GM12878 (cell line): ENCODE measurements around the gene NPIPA5. TPM values are rescaled to one million over a fixed set of nuclear protein-coding genes. Genes with fewer than 3 reads are reported as not detected.
"Not testable (repeated sequence)": the region's sequence is repeated elsewhere in the genome, so short reads cannot be mapped to it uniquely, and the experiment has no call there.

Source experiments
- ATAC-seq: fragments of 200-7000 bp; cut with Tn5 transposase; 3 replicates; pipeline ENCODE4 v1.9.1; 2020; ENCODE audit warnings: mild to moderate bottlenecking, moderate library complexity
- Bru-seq: library from RNA; stranded (reverse); fragments of 400-500 nt; gene quantifications from one replicate; lab custom pipeline; 2021; lab: Mats Ljungman, UMichigan
- BruChase-seq, 2 experiments: library from RNA; stranded (reverse); fragments of 400-500 nt; gene quantifications; one replicate each; lab custom pipeline; 2021; lab: Mats Ljungman, UMichigan
- BruUV-seq: library from RNA; stranded (reverse); fragments of 400-500 nt; replicated peaks from 2 replicates; lab custom pipeline; 2021; lab: Mats Ljungman, UMichigan
- CTCF ChIA-PET: fragments of 300-600 bp; sonication (Branson Sonifier 250); formaldehyde crosslinking; extraction: SDS; loops from one replicate; lab custom pipeline; 2021; ENCODE audit warnings: inconsistent platforms; lab: Yijun Ruan, JAX
- POLR2A ChIA-PET: fragments of 350-600 bp; formaldehyde crosslinking; extraction: SDS; loops from one replicate; lab custom pipeline; 2021; ENCODE audit warnings: inconsistent platforms; lab: Charles Lee
- RAD21 ChIA-PET: fragments of 300-600 bp; sonication (Branson Sonifier 250); formaldehyde crosslinking; loops from one replicate; lab custom pipeline; 2023; ENCODE audit warnings: antibody characterized with exemption; ENCODE audit not compliant: unreplicated experiment; lab: Charles Lee
- SMC1A ChIA-PET: fragments of 300-600 bp; sonication (Branson Sonifier 250); formaldehyde crosslinking; loops from one replicate; lab custom pipeline; 2023; ENCODE audit not compliant: unreplicated experiment, uncharacterized antibody; lab: Charles Lee
- DNase-seq: peaks from one replicate; pipeline ENCODE4 v3.0.0-alpha.2; 2011; ENCODE audit warnings: low read depth, low spot score
- FAIRE-seq: peaks from 3 replicates; lab custom pipeline; 2011; peaks lifted over from hg19 to GRCh38; lab: Jason Lieb, UNC
- H2AFZ ChIP-seq: 2 replicates; pipeline ENCODE4 v1.6.0; 2011; ENCODE audit warnings: low read depth, low read length, control low read depth; ENCODE audit not compliant: control insufficient read depth
- H3K27ac ChIP-seq: 2 replicates; pipeline ENCODE4 v1.5.1; 2011; ENCODE audit warnings: control low read depth; ENCODE audit not compliant: control insufficient read depth, insufficient read depth
- H3K27me3 ChIP-seq, 2 experiments: replicated peaks in 1 of 2; 2 replicates each; pipeline versions ENCODE4 v1.6.0 to v1.6.1; 2011; ENCODE audit warnings: low read length in 1 of 2; ENCODE audit not compliant: control insufficient read depth in 2 of 2, insufficient read depth in 2 of 2
- H3K36me3 ChIP-seq, 2 experiments: 2 replicates each; pipeline ENCODE4 v1.5.1; 2011; ENCODE audit warnings: low read length in 1 of 2; ENCODE audit not compliant: control insufficient read depth in 2 of 2, insufficient read depth in 2 of 2
- H3K4me1 ChIP-seq: 2 replicates; pipeline ENCODE4 v1.6.1; 2011; ENCODE audit warnings: mild to moderate bottlenecking, low read length, moderate library complexity, mixed read lengths; ENCODE audit not compliant: control insufficient read depth, insufficient read depth
- H3K4me2 ChIP-seq: 2 replicates; pipeline ENCODE4 v1.6.0; 2011; ENCODE audit warnings: control low read depth; ENCODE audit not compliant: control insufficient read depth, insufficient read depth
- H3K4me3 ChIP-seq: fragments of 200-600 bp; sonication (generic); 2 replicates; pipeline ENCODE4 v1.5.1; 2016
- H3K79me2 ChIP-seq: 2 replicates; pipeline ENCODE4 v1.6.0; 2011; ENCODE audit warnings: low read length; ENCODE audit not compliant: control insufficient read depth, insufficient read depth
- H3K9ac ChIP-seq: 2 replicates; pipeline ENCODE4 v1.8.0; 2011; ENCODE audit warnings: low read length, control low read depth, mixed read lengths; ENCODE audit not compliant: control insufficient read depth, insufficient read depth
- H3K9me3 ChIP-seq: replicated peaks from 3 replicates; pipeline ENCODE4 v1.5.1; 2011; ENCODE audit warnings: mild to moderate bottlenecking, low read length; ENCODE audit not compliant: control insufficient read depth, insufficient read depth
- H4K20me1 ChIP-seq: 2 replicates; pipeline ENCODE4 v1.6.0; 2011; ENCODE audit not compliant: control insufficient read depth, insufficient read depth
- BACH1 ChIP-seq: fragments of 450-650 bp; IDR thresholded peaks from 2 replicates; pipeline ENCODE4 v1.6.1; 2017; ENCODE audit warnings: mild to moderate bottlenecking, borderline replicate concordance
- CTCF ChIP-seq, 3 experiments: IDR thresholded peaks in 2 of 3; conservative IDR thresholded peaks in 1 of 3; 2 replicates each; pipeline ENCODE4 v1.5.1; 2011; ENCODE audit warnings: low read depth in 3 of 3, low read length in 3 of 3, mild to moderate bottlenecking in 3 of 3, control low read depth in 2 of 3, moderate library complexity in 2 of 3, inconsistent platforms in 1 of 3, mixed read lengths in 1 of 3; ENCODE audit not compliant: control insufficient read depth in 2 of 3, insufficient read depth in 1 of 3; ENCODE audit errors: extremely low read depth in 1 of 3
- RAD21 ChIP-seq: IDR thresholded peaks from 2 replicates; pipeline ENCODE4 v1.6.1; 2011; ENCODE audit warnings: mild to moderate bottlenecking, low read depth, low read length, moderate library complexity; ENCODE audit not compliant: insufficient read depth
- SMC3 ChIP-seq: IDR thresholded peaks from 2 replicates; pipeline ENCODE4 v1.6.1; 2011; ENCODE audit warnings: low read length, improper control_type of control experiment, borderline replicate concordance
- WGBS: methylation state at CpG from one replicate; pipeline ENCODE4 v1.1.6; 2016; ENCODE audit warnings: low lambda C conversion rate; ENCODE audit not compliant: insufficient replicate concordance, insufficient coverage; ENCODE audit errors: missing lambda C conversion rate; 5-methylcytosine and 5-hydroxymethylcytosine counted together
- in situ Hi-C: fragments of 300-500 bp; cut with MboI; formaldehyde crosslinking; loops from 9 replicates; pipeline ENCODE4 v1.14.3; 2018; ENCODE audit warnings: mixed read lengths
- intact Hi-C: fragments of 100-400 bp; cut with micrococcal nuclease; formaldehyde crosslinking; loops from one replicate; pipeline ENCODE4 v1.14.2; 2022; ENCODE audit not compliant: unreplicated experiment
- long read RNA-seq, 2 experiments: library from polyadenylated mRNA; unstranded; transcript quantifications; one replicate each; pipeline ENCODE4 v2.0.0, GENCODE V29; 2019 to 2020
- polyA minus RNA-seq, 3 experiments: library from RNA; depleted of rRNA, polyadenylated mRNA; stranded (reverse); fragments of >200 nt; gene quantifications; 2 replicates each; pipeline ENCODE4 v1.2.3, GENCODE V29; 2011
- polyA plus RNA-seq, 11 experiments: library from polyadenylated mRNA; depleted of rRNA in 4 of 11; unstranded in 6 of 11; stranded (reverse) in 5 of 11; fragments of >200 nt; fragmentation: Nextera tagmentation in 4 of 11; fragmentation: Illumina TruSeq in 1 of 11; extraction: Ambion mirVana in 4 of 11; extraction: Trizol in 1 of 11; gene quantifications; 1 replicate in 1 of 11; 2 replicates in 10 of 11; pipeline versions ENCODE4 v1.2.1 to v1.2.3, GENCODE V29; 2011 to 2016; ENCODE audit warnings: inconsistent platforms in 2 of 11, missing spikeins in 2 of 11, low read depth in 1 of 11
- total RNA-seq, 4 experiments: library from RNA; depleted of rRNA in 3 of 4; stranded (reverse); fragments of >200 nt in 3 of 4; fragmentation: Illumina TruSeq in 1 of 4; extraction: Trizol in 1 of 4; gene quantifications; 2 replicates each; pipeline versions ENCODE4 v1.2.1 to v1.2.3, GENCODE V29; 2013 to 2021

Gene NPIPA5
- total RNA-seq (2013; cell fraction: nucleolus; rRNA removed) = 1.7 and 2.6 TPM in 2 replicates
- total RNA-seq (2014; rRNA removed) (1.2 and 3.0 TPM in 2 replicates), total RNA-seq (2014; rRNA removed; fragmentation: Illumina TruSeq; extraction: Trizol) (5.2 and 5.5 TPM in 2 replicates), total RNA-seq (2021) (3.7 and 3.8 TPM in 2 replicates), polyA plus RNA-seq (2011; rRNA removed) (8.6 and 10.7 TPM in 2 replicates), polyA plus RNA-seq (2014; fragmentation: Illumina TruSeq; extraction: Trizol) (12.1 and 23.7 TPM in 2 replicates), polyA plus RNA-seq (2014; fragmentation: Nextera tagmentation; extraction: Ambion mirVana) (1 to 10 TPM; 2.8 to 3.4 TPM), polyA plus RNA-seq (2014; rRNA removed) (5.4 and 6.7 TPM in 2 replicates), polyA plus RNA-seq (2016; fragmentation: Nextera tagmentation; extraction: Ambion mirVana) (1 to 10 TPM; 1.8 to 2.7 TPM), polyA minus RNA-seq (2011; rRNA and poly(A)+ RNA removed) (0.52 TPM in 1 of 2 replicates, not detected in the other), Bru-seq, nascent RNA (percentile 31 among the genes with signal in this experiment), BruChase-seq, experiment 1, labeled RNA remaining after a 6-hour chase (percentile 44 among the genes with signal in this experiment), BruChase-seq, experiment 2, labeled RNA remaining after a 2-hour chase (percentile 38 among the genes with signal in this experiment)
- polyA plus RNA-seq (2011; ENCODE audit: low read depth) = 6.2 TPM
- 6.1 and 6.6 TPM in 2 replicates for polyA plus RNA-seq (2011; cell fraction: cytosol; rRNA removed)
- 33.3 and 34.3 TPM in 2 replicates for polyA plus RNA-seq (2011; cell fraction: nucleus; rRNA removed)
- polyA plus RNA-seq (2012) = 10.6 and 13.5 TPM in 2 replicates
- not detected in 2 replicates for polyA minus RNA-seq (2011; cell fraction: cytosol; rRNA and poly(A)+ RNA removed)
- 1.1 and 2.6 TPM in 2 replicates for polyA minus RNA-seq (2011; cell fraction: nucleus; rRNA and poly(A)+ RNA removed)
- long read RNA-seq, experiment 1 = 0 reads
- long read RNA-seq, experiment 2 = 0 reads

- H3K4me2 ChIP-seq, RAD21 ChIA-PET, H4K20me1 ChIP-seq, POLR2A ChIA-PET, H3K4me3 ChIP-seq, H3K27me3 ChIP-seq, H3K79me2 ChIP-seq, H3K9me3 ChIP-seq, H2AFZ ChIP-seq, H3K9ac ChIP-seq, intact Hi-C loops, DNase-seq, H3K27ac ChIP-seq, BruUV-seq, SMC1A ChIA-PET, H3K36me3 ChIP-seq, H3K4me1 ChIP-seq, CTCF ChIA-PET, in situ Hi-C loops, FAIRE-seq, ATAC-seq: not testable (repeated sequence)
- no CpG with 5 or more reads among the region's 4 CpGs for WGBS
Measured at GRCh38 chr16:15378194-15378593, at the start of gene NPIPA5. Gene NPIPA5 (minus strand): TSS chr16:15378294. CDS start chr16:15378294, 0 bp downstream.

- Histone ChIP-seq H3K4me3 (no peak overlapping the region), H3K9ac (no peak overlapping the region), H3K79me2 (no peaks in the 10 kb centered on the region), H3K36me3 (no peaks in the 10 kb centered on the region), H3K27ac (no peak overlapping the region), H4K20me1 (no peaks in the 10 kb centered on the region), H2AFZ (no peak overlapping the region), H3K9me3 (no peaks in the 10 kb centered on the region), H3K4me2 (no peak overlapping the region), H3K27me3 (no peaks in the 10 kb centered on the region), H3K4me1 (no peaks in the 10 kb centered on the region)
- CTCF ChIA-PET = interaction anchor here (0.7 to 2.3 kb wide), 12 partner anchors 13 to 394 kb away, joined by 3 to 15 read pairs (median 4); no protein-coding TSS in a partner anchor
- SMC1A ChIA-PET = interaction anchor here (0.6 to 1.0 kb wide), 3 partner anchors 123 to 255 kb away, joined by 3 to 5 read pairs (median 5); partner anchors contain the start of gene MARF1
- DNase-seq = no peak
- peak; percentile 89 for FAIRE-seq
- TF ChIP-seq CTCF (IDR thresholded peaks at IDR 0.05 in 2 of 3, conservative IDR thresholded peaks at IDR 0.05 in 1 of 3; ENCODE audit: control insufficient read depth in 2 of 3, extremely low read depth in 1 of 3, insufficient read depth in 1 of 3, low read depth in 3 of 3, low read length in 3 of 3) (peak; percentile 41 to 61 (median 52); a peak in 5 of 6 replicates), RAD21 (peak; percentile 58), BACH1 (no peak), SMC3 (peak; percentile 80)
- RAD21 ChIA-PET = interaction anchor here (0.6 to 1.7 kb wide), 6 partner anchors 13 to 329 kb away, joined by 3 to 6 read pairs (median 4); partner anchors contain the start of gene MARF1
- POLR2A ChIA-PET = interaction anchor here (1.0 kb wide), 1 partner anchor 330 kb away, joined by 3 read pairs; no protein-coding TSS in a partner anchor
- 20% methylated on average over 4 of the region's 8 CpGs for WGBS
- in situ Hi-C loops = no loop called here
- intact Hi-C loops = loop anchor here (1.0 to 10.0 kb wide), 3 partner anchors 123 to 330 kb away; no protein-coding TSS in a partner anchor
- peak; percentile 78 for ATAC-seq
- no TSS peak for BruUV-seq
Measured at GRCh38 chr16:15427648-15428239, 49.6 kb upstream of the NPIPA5 start.
